Kasumi-1 (cell line): ENCODE data around the gene TERT.
"Not testable (repeated sequence)": the region's sequence is repeated elsewhere in the genome, so short reads cannot be mapped to it uniquely, and the experiment has no call there.

Experiments
- DNase-seq, 2 experiments: peaks; one replicate each; lab custom pipeline; 2025; lab: John Stamatoyannopoulos, UW

The TERT gene

GRCh38 chr5:1294206-1294834, 548 bp downstream of the TERT start:
- DNase-seq = no peak

DNA sequence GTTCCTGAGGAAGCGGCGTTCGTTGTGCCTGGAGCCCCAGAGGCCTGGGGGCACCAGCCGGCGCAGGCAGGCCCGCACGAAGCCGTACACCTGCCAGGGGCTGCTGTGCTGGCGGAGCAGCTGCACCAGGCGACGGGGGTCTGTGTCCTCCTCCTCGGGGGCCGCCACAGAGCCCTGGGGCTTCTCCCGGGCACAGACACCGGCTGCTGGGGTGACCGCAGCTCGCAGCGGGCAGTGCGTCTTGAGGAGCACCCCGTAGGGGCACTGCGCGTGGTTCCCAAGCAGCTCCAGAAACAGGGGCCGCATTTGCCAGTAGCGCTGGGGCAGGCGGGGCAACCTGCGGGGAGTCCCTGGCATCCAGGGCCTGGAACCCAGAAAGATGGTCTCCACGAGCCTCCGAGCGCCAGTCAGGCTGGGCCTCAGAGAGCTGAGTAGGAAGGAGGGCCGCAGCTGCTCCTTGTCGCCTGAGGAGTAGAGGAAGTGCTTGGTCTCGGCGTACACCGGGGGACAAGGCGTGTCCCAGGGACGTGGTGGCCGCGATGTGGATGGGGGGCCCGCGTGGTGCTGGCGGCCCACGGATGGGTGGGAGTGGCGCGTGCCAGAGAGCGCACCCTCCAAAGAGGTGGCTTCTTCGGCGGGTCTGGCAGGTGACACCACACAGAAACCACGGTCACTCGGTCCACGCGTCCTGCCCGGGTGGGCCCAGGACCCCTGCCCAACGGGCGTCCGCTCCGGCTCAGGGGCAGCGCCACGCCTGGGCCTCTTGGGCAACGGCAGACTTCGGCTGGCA, 1.3 kb downstream of the TERT start:
- no peak for DNase-seq

DNA sequence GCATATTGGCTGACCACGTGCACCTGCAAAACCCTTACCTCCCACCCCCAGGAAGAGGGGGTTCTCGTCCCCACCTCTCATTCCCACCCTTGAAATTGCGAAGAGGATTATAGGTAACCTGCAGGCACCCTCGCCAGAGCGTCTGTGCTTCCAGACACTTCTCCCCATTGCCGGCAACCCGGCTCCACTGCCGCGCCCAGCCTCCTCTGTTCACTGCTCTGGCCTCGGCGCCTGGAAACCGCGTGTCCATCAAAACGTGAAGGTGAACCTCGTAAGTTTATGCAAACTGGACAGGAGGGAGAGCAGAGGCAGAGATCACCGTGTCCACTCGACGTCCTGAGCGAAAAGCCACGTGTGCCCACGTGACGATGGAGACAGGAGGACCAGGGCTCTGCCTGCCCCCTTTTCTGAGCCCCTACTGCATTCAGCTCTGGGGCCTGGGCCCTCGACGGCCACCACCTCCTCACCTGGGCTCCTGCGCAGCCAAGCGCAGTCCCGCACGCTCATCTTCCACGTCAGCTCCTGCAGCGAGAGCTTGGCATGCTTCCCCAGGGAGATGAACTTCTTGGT, 1.9 kb downstream of the TERT start:
- DNase-seq = no peak

DNA sequence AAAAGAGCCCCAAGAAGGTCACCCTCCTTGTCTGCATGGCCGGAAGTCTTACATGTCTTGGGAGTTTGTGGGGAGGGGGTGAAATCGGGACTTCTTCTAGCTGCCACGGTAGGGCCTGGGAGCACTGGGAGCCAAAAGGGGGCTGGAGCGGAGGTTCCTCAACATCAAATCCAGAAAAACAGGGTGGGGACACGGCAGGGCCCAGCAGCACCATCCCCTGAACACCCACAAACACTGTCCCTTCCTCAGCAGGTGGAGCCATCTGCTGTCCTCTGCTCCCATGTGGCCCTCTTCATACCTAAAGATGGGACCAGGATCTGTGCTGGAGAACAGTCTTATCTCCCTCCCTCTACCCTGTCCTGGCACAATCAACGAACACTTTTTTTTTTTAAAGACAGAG, 2.7 kb downstream of the TERT start:
- DNase-seq = no peak

DNA sequence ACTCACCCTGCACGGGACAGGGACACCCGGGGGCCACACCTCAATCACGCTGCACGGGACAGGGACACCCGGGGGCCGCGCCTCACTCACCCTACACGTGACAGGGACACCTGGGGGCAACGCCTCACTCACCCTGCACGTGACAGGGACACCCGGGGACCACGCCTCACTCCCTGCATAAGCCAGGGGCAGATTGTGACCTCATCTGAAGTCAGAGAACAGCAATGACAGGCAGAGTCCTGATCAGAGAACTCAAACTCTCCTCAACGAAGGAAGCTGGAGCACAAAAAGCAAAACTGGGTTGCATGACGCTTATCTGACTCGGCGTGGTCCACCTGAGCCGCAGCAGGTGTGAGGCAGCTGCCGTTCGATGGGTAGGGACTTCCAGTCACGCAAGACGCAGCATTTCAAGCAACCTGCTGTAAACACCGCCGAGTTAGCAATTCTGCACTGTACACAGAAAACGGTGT, 3.2 kb downstream of the TERT start:
- no peak for DNase-seq

- DNase-seq = not testable (repeated sequence)
These were observed 3.9 kb downstream of the TERT start for GRCh38 chr5:1290956-1291355.

GRCh38 chr5:1289559-1289958, 5.3 kb downstream of the TERT start:
- DNase-seq = not testable (repeated sequence)

DNA sequence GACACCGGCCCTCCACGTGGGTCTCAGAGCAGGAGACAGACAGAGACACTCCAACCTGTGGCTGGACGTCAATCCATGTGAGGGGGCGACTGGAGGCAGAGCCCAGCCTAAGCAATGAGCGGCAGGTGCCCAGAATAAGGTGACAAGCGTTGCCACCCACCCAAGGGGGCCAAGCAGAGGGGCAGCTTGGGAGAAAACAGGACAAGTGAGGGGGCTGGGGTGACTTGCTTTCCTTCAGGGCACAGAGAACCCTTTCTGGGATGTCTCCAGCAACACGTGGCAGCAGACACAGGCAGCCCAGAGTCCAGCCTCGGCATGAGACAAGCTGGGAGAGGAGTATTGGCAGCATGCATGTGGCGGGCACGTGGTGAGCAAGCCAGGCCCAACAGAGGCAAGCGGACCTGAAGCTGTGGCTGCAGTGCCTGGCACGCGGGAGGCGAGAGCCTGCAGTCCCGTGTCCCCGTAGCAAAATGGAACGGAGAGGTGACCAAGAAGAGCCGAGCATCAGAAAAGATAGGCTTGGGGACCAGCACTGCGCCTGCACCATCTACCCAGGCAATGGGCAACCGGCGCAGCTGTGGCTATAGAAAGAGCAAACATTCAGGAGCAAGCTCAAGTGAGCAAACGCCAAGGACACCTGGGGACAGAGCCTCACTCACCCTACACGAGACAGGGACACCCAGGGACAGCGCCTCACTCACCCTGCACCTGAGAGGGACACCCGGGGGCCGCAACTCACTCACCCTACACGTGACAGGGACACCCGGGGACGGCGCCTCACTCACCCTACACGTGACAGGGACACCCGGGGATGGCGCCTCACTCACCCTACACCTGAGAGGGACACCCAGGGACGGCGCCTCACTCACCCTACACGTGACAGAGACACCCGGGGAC, 6.2 kb downstream of the TERT start:
- DNase-seq = no peak

- no peak for DNase-seq
These were observed 9.0 kb downstream of the TERT start for GRCh38 chr5:1285883-1286291.

DNA sequence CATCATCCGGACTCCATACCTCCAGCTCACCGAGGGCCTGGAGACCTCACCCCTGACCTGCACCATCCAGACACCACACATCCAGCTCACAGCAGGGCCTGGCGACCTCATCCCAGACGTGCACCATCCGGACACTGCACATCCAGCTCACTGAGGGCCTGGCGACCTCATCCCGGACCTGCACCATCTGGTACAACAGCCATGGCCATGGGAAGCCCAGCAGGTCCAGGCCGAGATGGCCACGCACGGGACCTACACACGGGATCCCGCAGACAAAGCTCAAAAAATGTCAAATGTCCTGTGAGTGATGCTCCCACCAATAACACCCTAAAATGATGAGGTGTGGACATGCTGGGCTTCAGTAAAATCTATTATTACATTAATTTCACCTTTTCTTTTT, 9.7 kb downstream of the TERT start:
- DNase-seq = no peak

GRCh38 chr5:1284336-1284970, 10.4 kb downstream of the TERT start:
- not testable (repeated sequence) for DNase-seq

DNA sequence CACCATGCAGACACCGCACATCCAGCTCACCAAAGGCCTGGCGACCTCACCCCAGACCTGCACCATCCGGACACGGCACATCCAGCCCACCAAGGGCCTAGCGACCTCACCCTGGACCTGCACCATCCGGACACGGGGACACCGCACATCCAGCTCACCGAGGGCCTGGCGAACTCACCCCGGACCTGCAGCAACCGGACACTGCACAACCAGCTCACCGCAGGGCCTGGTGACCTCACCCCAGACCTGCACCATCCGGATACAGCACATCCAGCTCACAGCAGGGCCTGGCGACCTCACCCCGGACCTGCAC, 11.2 kb downstream of the TERT start:
- DNase-seq = not testable (repeated sequence)

GRCh38 chr5:1282993-1283728, 11.7 kb downstream of the TERT start:
- not testable (repeated sequence) for DNase-seq

GRCh38 chr5:1282131-1282992, 12.5 kb downstream of the TERT start:
- no peak for DNase-seq

- no peak for DNase-seq
These were observed 13.6 kb downstream of the TERT start for GRCh38 chr5:1281038-1281882.

GRCh38 chr5:1280177-1281037, 14.5 kb downstream of the TERT start:
- no peak for DNase-seq

DNA sequence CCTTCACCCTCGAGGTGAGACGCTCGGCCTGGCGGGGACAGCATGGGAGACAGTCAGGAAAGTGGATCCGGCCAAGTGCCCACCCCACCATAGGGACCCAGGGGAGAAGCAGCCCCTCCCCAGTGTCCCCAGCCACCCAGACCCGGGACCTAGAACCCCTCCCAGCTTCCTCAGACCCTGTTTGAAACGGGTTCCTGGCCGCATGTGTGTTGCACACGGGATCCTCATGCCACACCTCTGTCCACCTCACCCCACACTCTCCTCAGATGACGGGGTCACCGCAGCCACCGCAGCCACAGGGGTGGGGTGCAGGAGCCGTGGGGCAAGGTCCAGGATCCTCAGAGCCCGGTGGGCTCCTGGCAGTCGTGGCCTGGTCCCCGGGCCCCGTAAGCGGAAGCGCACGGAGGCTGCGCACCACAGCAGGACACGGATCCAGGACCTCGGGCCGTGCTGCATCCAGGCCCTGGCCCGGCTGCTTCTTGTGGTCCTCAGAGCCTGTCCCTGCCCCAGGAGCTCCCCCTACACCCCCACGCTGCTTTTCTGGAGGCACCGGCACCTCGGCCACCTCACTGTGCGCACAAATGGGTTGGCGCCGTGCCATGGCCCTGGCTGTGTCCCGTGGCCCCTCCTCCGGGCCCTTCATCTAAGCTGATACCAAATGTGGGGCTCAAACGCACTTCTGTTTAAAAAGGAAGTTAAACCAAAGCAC, 15.3 kb downstream of the TERT start:
- DNase-seq = no peak
